HepG2 (cell line): Measurements from ENCODE around the gene ARHGAP22. TPM values are rescaled to one million over a fixed set of nuclear protein-coding genes. Genes with fewer than 3 reads are reported as not detected.

Experiments
- ATAC-seq: fragments of 200-7000 bp; cut with Tn5 transposase; 3 replicates; pipeline ENCODE4 v1.9.1; 2020; ENCODE audit warnings: mild to moderate bottlenecking, moderate library complexity
- BruUV-seq: library from RNA; stranded (reverse); fragments of 400-500 nt; replicated peaks from 2 replicates; lab custom pipeline; 2021; lab: Mats Ljungman, UMichigan
- CTCF ChIA-PET: fragments of 300-600 bp; formaldehyde crosslinking; extraction: SDS; loops from one replicate; lab custom pipeline; 2021; ENCODE audit warnings: low total read pairs, inconsistent platforms, low intra/inter-chr PET ratio; lab: Yijun Ruan, JAX
- POLR2A ChIA-PET: fragments of 350-600 bp; sonication (Branson Sonifier 250); formaldehyde crosslinking; loops from one replicate; lab custom pipeline; 2020; ENCODE audit warnings: antibody characterized with exemption, inconsistent platforms; lab: Yijun Ruan, JAX
- DNase-seq: peaks from one replicate; pipeline ENCODE4 v3.0.0-alpha.2; 2015; ENCODE audit warnings: low spot score
- FAIRE-seq: peaks from 3 replicates; lab custom pipeline; 2011; peaks lifted over from hg19 to GRCh38; lab: Jason Lieb, UNC
- H2AFZ ChIP-seq: one replicate; pipeline ENCODE4 v1.6.1; 2011; ENCODE audit warnings: low read length, inconsistent platforms
- H3K27ac ChIP-seq: fragments of 300-600 bp; 3 replicates; pipeline ENCODE4 v1.8.0; 2011; ENCODE audit warnings: mixed run types, mild to moderate bottlenecking, mixed read lengths, low read length, inconsistent platforms; ENCODE audit not compliant: insufficient read depth; ENCODE audit errors: extremely low read length
- H3K27me3 ChIP-seq, 2 experiments: fragments of 200-600 bp in 1 of 2; 2 replicates in 1 of 2; 3 replicates in 1 of 2; pipeline versions ENCODE4 v1.6.0 to v1.8.0; 2011; ENCODE audit warnings: low read length in 2 of 2, mild to moderate bottlenecking in 2 of 2, moderate library complexity in 2 of 2, inconsistent platforms in 1 of 2; ENCODE audit not compliant: insufficient read depth in 2 of 2, control insufficient read depth in 1 of 2
- H3K36me3 ChIP-seq, 2 experiments: fragments of 200-600 bp in 1 of 2; replicated peaks in 1 of 2; 2 replicates in 1 of 2; 3 replicates in 1 of 2; pipeline versions ENCODE4 v1.5.1 to v1.8.0; 2011; ENCODE audit warnings: low read length in 2 of 2, inconsistent platforms in 1 of 2; ENCODE audit not compliant: insufficient read depth in 2 of 2, control insufficient read depth in 1 of 2
- H3K4me1 ChIP-seq: 2 replicates; pipeline ENCODE4 v1.5.1; 2012; ENCODE audit warnings: low read length, inconsistent platforms; ENCODE audit not compliant: insufficient read depth
- H3K4me2 ChIP-seq: 2 replicates; pipeline ENCODE4 v1.6.0; 2011; ENCODE audit warnings: low read depth, low read length, inconsistent platforms
- H3K4me3 ChIP-seq, 3 experiments: fragments of 200-600 bp in 1 of 3; sonication (generic), shearing (Covaris generic) in 1 of 3; replicated peaks in 1 of 3; 2 replicates each; pipeline ENCODE4 v1.5.1; 2011 to 2016; ENCODE audit warnings: low read length in 3 of 3, inconsistent platforms in 2 of 3, low read depth in 2 of 3, mild to moderate bottlenecking in 2 of 3, control low read depth in 1 of 3, mixed read lengths in 1 of 3; ENCODE audit not compliant: insufficient read depth in 1 of 3
- H3K79me2 ChIP-seq: one replicate; pipeline ENCODE4 v1.6.1; 2011; ENCODE audit warnings: low read length, inconsistent platforms; ENCODE audit not compliant: insufficient read depth
- H3K9ac ChIP-seq: 2 replicates; pipeline ENCODE4 v1.6.0; 2011; ENCODE audit warnings: mild to moderate bottlenecking, low read depth, low read length, inconsistent platforms; ENCODE audit not compliant: insufficient read depth
- H3K9me3 ChIP-seq: 2 replicates; pipeline ENCODE4 v1.5.1; 2012; ENCODE audit warnings: mild to moderate bottlenecking, low read length
- H4K20me1 ChIP-seq: 2 replicates; pipeline ENCODE4 v1.6.0; 2011; ENCODE audit warnings: inconsistent platforms, mild to moderate bottlenecking, low read length, moderate library complexity; ENCODE audit not compliant: insufficient read depth
- PHF21A ChIP-seq: sonication (generic); formaldehyde crosslinking; IDR thresholded peaks from 2 replicates; pipeline ENCODE4 v1.5.0; 2020; ENCODE audit warnings: mild to moderate bottlenecking, missing genetic modification reagents
- ZBTB21 ChIP-seq: sonication (generic); formaldehyde crosslinking; IDR thresholded peaks from 2 replicates; pipeline ENCODE4 v1.4.0; 2020; ENCODE audit warnings: missing genetic modification reagents
- ZNF160 ChIP-seq: sonication (generic); formaldehyde crosslinking; IDR thresholded peaks from 2 replicates; pipeline ENCODE4 v1.8.0; 2022; ENCODE audit warnings: mild to moderate bottlenecking, inconsistent platforms, missing genetic modification reagents
- ZNF263 ChIP-seq: sonication (generic); formaldehyde crosslinking; IDR thresholded peaks from 2 replicates; pipeline ENCODE4 v1.4.0; 2020; ENCODE audit warnings: missing genetic modification reagents
- ZNF564 ChIP-seq: sonication (generic); formaldehyde crosslinking; IDR thresholded peaks from 2 replicates; pipeline ENCODE4 v1.8.1; 2023; ENCODE audit warnings: mild to moderate bottlenecking, missing genetic modification reagents
- WGBS: methylation state at CpG from one replicate; pipeline ENCODE4 v1.1.6; 2017; ENCODE audit warnings: low lambda C conversion rate; 5-methylcytosine and 5-hydroxymethylcytosine counted together
- in situ Hi-C: cut with HindIII; loops from 2 replicates; pipeline ENCODE4 v1.10.0; 2017; ENCODE audit warnings: low pct_unique_long_range_greater_than_20kb; ENCODE audit not compliant: extremely low pct_ligation_motif_present
- intact Hi-C: fragments of 100-400 bp; cut with micrococcal nuclease; formaldehyde crosslinking; loops from one replicate; pipeline ENCODE4 v1.10.0; 2022; ENCODE audit not compliant: unreplicated experiment
- polyA plus RNA-seq, 8 experiments: library from polyadenylated mRNA; depleted of rRNA in 3 of 8; stranded (reverse) in 7 of 8; unstranded in 1 of 8; fragments of >200 nt; fragmentation: Illumina TruSeq in 4 of 8; extraction: Trizol in 4 of 8; gene quantifications; 2 replicates each; pipeline versions ENCODE4 v1.2.1 to v1.2.3, GENCODE V29; 2011 to 2016; ENCODE audit warnings: low read depth in 4 of 8, missing spikeins in 1 of 8, mixed read lengths in 1 of 8; ENCODE audit not compliant: insufficient read depth in 1 of 8
- total RNA-seq, 5 experiments: library from RNA; depleted of rRNA; stranded (reverse); fragments of >200 nt; fragmentation: Illumina TruSeq; extraction: Trizol; gene quantifications; 2 replicates each; pipeline ENCODE4 v1.2.3, GENCODE V29; 2016; ENCODE audit warnings: low read depth in 1 of 5

Gene ARHGAP22
- total and polyA plus RNA-seq, 2 of the 13 experiments (the other 11 are each of a cell fraction or from before 2014, with no cell fraction given): 0.08 to 0.38 TPM

- no peaks in the 10 kb centered on the region for H3K79me2 ChIP-seq
- FAIRE-seq: no peak
Observed at GRCh38 chr10:48594371-48594770, 10.5 kb downstream of the ARHGAP22 start.

GRCh38 chr10:48592346-48592745, 12.5 kb downstream of the ARHGAP22 start:
- no peak for DNase-seq
- Histone ChIP-seq H3K4me2 (no peak overlapping the region), H3K27me3 (peaks cover 0 to 12% of the 10 kb centered on the region in 2 experiments; a peak in 2 of 5 replicates), H3K27ac (no peak overlapping the region), H3K79me2 (no peaks in the 10 kb centered on the region), H3K9me3 (no peaks in the 10 kb centered on the region), H4K20me1 (no peaks in the 10 kb centered on the region), H3K36me3 (no peaks in the 10 kb centered on the region), H3K4me1 (no peaks in the 10 kb centered on the region), H2AFZ (no peak overlapping the region), H3K4me3 (no peak overlapping the region), H3K9ac (no peak overlapping the region)
- WGBS: 38% methylated on average over 6 of the region's 6 CpGs
- in situ Hi-C loops (no loop called here), intact Hi-C loops (no loop called here)
- BruUV-seq: no TSS peak
- TF ChIP-seq PHF21A (CRISPR knock-in tag): no peak
- ChIA-PET POLR2A (no interaction called here), CTCF (no interaction called here)
- no peak for FAIRE-seq
- ATAC-seq: no peak

More at GRCh38 chr10:48594371-48594770, 10.5 kb downstream of the ARHGAP22 start:
- Histone ChIP-seq H3K9ac (no peak overlapping the region), H3K4me1 (no peaks in the 10 kb centered on the region), H4K20me1 (no peaks in the 10 kb centered on the region), H2AFZ (no peak overlapping the region), H3K4me2 (no peak overlapping the region), H3K4me3 (no peak overlapping the region), H3K27me3 (peaks cover 0 to 12% of the 10 kb centered on the region in 2 experiments; a peak in 2 of 5 replicates), H3K27ac (no peak overlapping the region), H3K9me3 (no peaks in the 10 kb centered on the region), H3K36me3 (no peaks in the 10 kb centered on the region)
- TF ChIP-seq ZNF160 (CRISPR knock-in tag) (no peak), ZNF263 (CRISPR knock-in tag) (no peak), ZBTB21 (no peak), ZNF564 (CRISPR knock-in tag) (no peak)
- intact Hi-C loops: no loop called here
- in situ Hi-C loops: no loop called here
- ChIA-PET POLR2A (no interaction called here), CTCF (no interaction called here)
- ATAC-seq (no peak), DNase-seq (no peak)
- no TSS peak for BruUV-seq
- WGBS: 0% methylated on average over 3 of the region's 4 CpGs
